Activated naive CD4-positive, alpha-beta T cell treated with anti-CD3 and anti-CD28 coated beads, Interleukin-2, amount 10 ng/mL, durations not matched to agents 7 days and 5 days (primary cell): ENCODE results near the gene SLC25A18.

Experiments
- CTCF ChIA-PET: fragments of 350-600 bp; sonication (Branson Sonifier 250); formaldehyde crosslinking; loops from one replicate; lab custom pipeline; 2021; ENCODE audit warnings: antibody characterized with exemption; lab: Charles Lee
- DNase-seq: peaks from one replicate; pipeline ENCODE4 v3.0.0-alpha.2; 2020
- H3K27ac Mint-ChIP-seq: one replicate; pipeline ENCODE4 v1.8.0; 2021; ENCODE audit warnings: mild to moderate bottlenecking, moderate library complexity, mixed read lengths
- H3K27me3 Mint-ChIP-seq: one replicate; pipeline ENCODE4 v1.8.0; 2021; ENCODE audit warnings: mild to moderate bottlenecking, mixed read lengths
- H3K36me3 Mint-ChIP-seq: one replicate; pipeline ENCODE4 v1.8.0; 2021; ENCODE audit warnings: mixed read lengths
- H3K4me1 Mint-ChIP-seq: one replicate; pipeline ENCODE4 v1.8.0; 2021; ENCODE audit warnings: mixed read lengths
- H3K4me3 Mint-ChIP-seq: one replicate; pipeline ENCODE4 v1.8.0; 2021; ENCODE audit warnings: mild to moderate bottlenecking, moderate library complexity, mixed read lengths
- H3K9me3 Mint-ChIP-seq: one replicate; pipeline ENCODE4 v1.8.0; 2021; ENCODE audit warnings: mixed read lengths

The SLC25A18 gene

GRCh38 chr22:17638182-17638431, 74.8 kb downstream of the SLC25A18 start:
- Mint-ChIP-seq H3K4me1 (peaks cover 31% of the 10 kb centered on the region), H3K27ac (peak overlapping the region; percentile 97), H3K36me3 (peaks cover 13% of the 10 kb centered on the region), H3K9me3 (no peaks in the 10 kb centered on the region), H3K27me3 (no peaks in the 10 kb centered on the region), H3K4me3 (peak overlapping the region; percentile 92)
- CTCF ChIA-PET: no interaction called here
- no peak for DNase-seq

GRCh38 chr22:17638432-17639246, 75.3 kb downstream of the SLC25A18 start, which contains the start of gene BCL2L13:
BCL2L13 (plus strand) TSS chr22:17638757; CDS start chr22:17655712, 16,955 bp downstream.
- Mint-ChIP-seq H3K4me3 (peak within 1 kb of the TSS; percentile 92), H3K27me3 (no peaks in the 10 kb centered on the region), H3K36me3 (peaks cover 13% of the 10 kb centered on the region), H3K4me1 (peaks cover 31% of the 10 kb centered on the region), H3K9me3 (no peaks in the 10 kb centered on the region), H3K27ac (peak within 1 kb of the TSS; percentile 97)
- CTCF ChIA-PET: interaction anchor here (1.0 to 1.1 kb wide), 3 partner anchors 9 to 437 kb away, joined by 3 to 4 read pairs (median 3); no protein-coding TSS in a partner anchor
- DNase-seq: peak; percentile 95

DNA sequence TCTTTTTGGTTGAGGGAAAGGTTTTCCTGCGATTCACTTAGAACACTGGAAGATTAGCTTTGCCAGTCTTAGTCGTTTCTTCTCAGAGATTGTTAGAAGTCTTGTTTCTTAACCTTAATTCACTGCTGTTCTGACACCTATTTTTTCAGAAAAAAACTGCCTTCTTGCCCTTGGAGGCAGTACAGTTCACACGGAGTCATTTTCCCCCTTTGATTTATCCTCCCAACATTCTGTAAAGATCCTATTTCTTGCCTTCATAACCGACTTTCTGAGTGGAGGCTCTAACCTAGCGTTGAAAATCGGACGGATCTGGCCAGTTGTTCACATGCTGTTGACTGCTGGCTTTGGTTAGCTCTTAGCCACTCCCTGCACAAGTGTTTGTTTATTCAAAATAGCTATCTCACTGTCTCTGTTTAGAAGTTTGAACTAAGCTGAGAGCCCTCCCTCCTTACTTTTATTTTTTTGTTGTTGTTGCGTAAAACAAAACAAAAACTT, 76.0 kb downstream of the SLC25A18 start:
- CTCF ChIA-PET: interaction anchor here (0.7 to 1.1 kb wide), 4 partner anchors 8 to 437 kb away, joined by 3 to 4 read pairs (median 3); no protein-coding TSS in a partner anchor
- Mint-ChIP-seq H3K27me3 (no peaks in the 10 kb centered on the region), H3K36me3 (peaks cover 13% of the 10 kb centered on the region), H3K4me3 (peak overlapping the region; percentile 92), H3K27ac (peak overlapping the region; percentile 97), H3K4me1 (peaks cover 31% of the 10 kb centered on the region), H3K9me3 (no peaks in the 10 kb centered on the region)
- peak; percentile 39 for DNase-seq
